ENCODE data around the gene MED13L.

- TF ChIP-seq, protein P1, sequence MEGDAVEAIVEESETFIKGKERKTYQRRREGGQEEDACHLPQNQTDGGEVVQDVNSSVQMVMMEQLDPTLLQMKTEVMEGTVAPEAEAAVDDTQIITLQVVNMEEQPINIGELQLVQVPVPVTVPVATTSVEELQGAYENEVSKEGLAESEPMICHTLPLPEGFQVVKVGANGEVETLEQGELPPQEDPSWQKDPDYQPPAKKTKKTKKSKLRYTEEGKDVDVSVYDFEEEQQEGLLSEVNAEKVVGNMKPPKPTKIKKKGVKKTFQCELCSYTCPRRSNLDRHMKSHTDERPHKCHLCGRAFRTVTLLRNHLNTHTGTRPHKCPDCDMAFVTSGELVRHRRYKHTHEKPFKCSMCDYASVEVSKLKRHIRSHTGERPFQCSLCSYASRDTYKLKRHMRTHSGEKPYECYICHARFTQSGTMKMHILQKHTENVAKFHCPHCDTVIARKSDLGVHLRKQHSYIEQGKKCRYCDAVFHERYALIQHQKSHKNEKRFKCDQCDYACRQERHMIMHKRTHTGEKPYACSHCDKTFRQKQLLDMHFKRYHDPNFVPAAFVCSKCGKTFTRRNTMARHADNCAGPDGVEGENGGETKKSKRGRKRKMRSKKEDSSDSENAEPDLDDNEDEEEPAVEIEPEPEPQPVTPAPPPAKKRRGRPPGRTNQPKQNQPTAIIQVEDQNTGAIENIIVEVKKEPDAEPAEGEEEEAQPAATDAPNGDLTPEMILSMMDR (IDR thresholded peaks at IDR 0.05) = no peak
- no peak for TF ChIP-seq POLR2A (IDR thresholded peaks at IDR 0.05)
These were observed 87.8 kb downstream of the MED13L start for GRCh38 chr12:116189692-116190091.

Data from thyroid gland (tissue), 4 donors.